ENCODE results near the gene FXR2. TPM values are rescaled to one million over a fixed set of nuclear protein-coding genes. Genes with fewer than 3 reads are reported as not detected.

Gene FXR2
- polyA plus RNA-seq, 1 donor from 2014 or later = 118 TPM

- Histone ChIP-seq H3F3A (ENCODE audit: insufficient read depth, low read length, poor library complexity, severe bottlenecking) (no peaks in the 10 kb centered on the region), H3K9me3 (ENCODE audit: low read length) (no peaks in the 10 kb centered on the region), H3K9ac (ENCODE audit: low read length) (no peak overlapping the region), H3K9me2 (ENCODE audit: insufficient read depth, low read length) (no peaks in the 10 kb centered on the region), H3K27ac (ENCODE audit: low read length) (no peak overlapping the region), H3K79me2 (replicated peaks; ENCODE audit: insufficient read depth, low read length) (peaks cover 4% of the 10 kb centered on the region), H3K36me3 (ENCODE audit: insufficient read depth, low read length) (no peaks in the 10 kb centered on the region), H3K4me3 (ENCODE audit: low read length) (no peak overlapping the region), H3K4me2 (ENCODE audit: low read length) (no peak overlapping the region), H4K20me1 (ENCODE audit: insufficient read depth) (peaks cover 8% of the 10 kb centered on the region), H3K27me3 (ENCODE audit: insufficient read depth, low read depth, low read length) (no peaks in the 10 kb centered on the region), H2AFZ (ENCODE audit: low read depth, low read length) (no peak overlapping the region)
- TF ChIP-seq POLR2AphosphoS5 (IDR thresholded peaks at IDR 0.05) (no peak), REST (IDR thresholded peaks at IDR 0.05; ENCODE audit: borderline replicate concordance) (no peak), TAF1 (IDR thresholded peaks at IDR 0.05; ENCODE audit: low read depth) (no peak), CTCF (IDR thresholded peaks at IDR 0.05; ENCODE audit: poor library complexity, severe bottlenecking) (no peak), RAD21 (conservative IDR thresholded peaks at IDR 0.05) (no peak), MXI1 (conservative IDR thresholded peaks at IDR 0.05; ENCODE audit: poor library complexity, severe bottlenecking) (no peak), SMC3 (conservative IDR thresholded peaks at IDR 0.05; ENCODE audit: poor library complexity) (no peak), EP300 (conservative IDR thresholded peaks at IDR 0.05; ENCODE audit: poor library complexity, severe bottlenecking) (no peak), EZH2 (IDR thresholded peaks at IDR 0.05; ENCODE audit: borderline replicate concordance, insufficient read depth, low read length, poor library complexity, severe bottlenecking) (no peak)
These were observed 33.8 kb downstream of the FXR2 start for GRCh38 chr17:7580604-7581575.

GRCh38 chr17:7579834-7580603 lies 34.7 kb downstream of the FXR2 start:
- no peaks in the 10 kb centered on the region for H3K9me3 ChIP-seq (ENCODE audit: low read length)
- H3K27ac ChIP-seq (ENCODE audit: low read length) = no peak overlapping the region
- TF ChIP-seq RAD21 (conservative IDR thresholded peaks at IDR 0.05) (no peak), CTCF (IDR thresholded peaks at IDR 0.05; ENCODE audit: poor library complexity, severe bottlenecking) (no peak), SMC3 (conservative IDR thresholded peaks at IDR 0.05; ENCODE audit: poor library complexity) (no peak), EZH2 (IDR thresholded peaks at IDR 0.05; ENCODE audit: borderline replicate concordance, insufficient read depth, low read length, poor library complexity, severe bottlenecking) (no peak), POLR2AphosphoS5 (IDR thresholded peaks at IDR 0.05) (peak; percentile 2), EP300 (conservative IDR thresholded peaks at IDR 0.05; ENCODE audit: poor library complexity, severe bottlenecking) (no peak), MXI1 (conservative IDR thresholded peaks at IDR 0.05; ENCODE audit: poor library complexity, severe bottlenecking) (no peak)
- no peaks in the 10 kb centered on the region for H3K9me2 ChIP-seq (ENCODE audit: insufficient read depth, low read length)
- H3K36me3 ChIP-seq (ENCODE audit: insufficient read depth, low read length) = peaks cover 5% of the 10 kb centered on the region
- peaks cover 17% of the 10 kb centered on the region for H4K20me1 ChIP-seq (ENCODE audit: insufficient read depth)
- H3F3A ChIP-seq (ENCODE audit: insufficient read depth, low read length, poor library complexity, severe bottlenecking) = no peaks in the 10 kb centered on the region
- no peak overlapping the region for H2AFZ ChIP-seq (ENCODE audit: low read depth, low read length)
- no peaks in the 10 kb centered on the region for H3K27me3 ChIP-seq (ENCODE audit: insufficient read depth, low read depth, low read length)
- H3K4me3 ChIP-seq (ENCODE audit: low read length) = no peak overlapping the region
- H3K79me2 ChIP-seq (replicated peaks; ENCODE audit: insufficient read depth, low read length) = peaks cover 12% of the 10 kb centered on the region
- no peak overlapping the region for H3K9ac ChIP-seq (ENCODE audit: low read length)
- no peak overlapping the region for H3K4me2 ChIP-seq (ENCODE audit: low read length)

Measured in neural cell (in vitro differentiated cells).